Kidney tubule cell (primary cell): Measurements from ENCODE around the gene MYO15B.

ENCODE experiments used
- DNase-seq: peaks from one replicate; pipeline ENCODE4 v3.0.0-alpha.2; 2018; ENCODE audit warnings: low spot score

MYO15B gene

GRCh38 chr17:75639327-75639726 is 51.7 kb downstream of the MYO15B start:
- DNase-seq = peak; percentile 23

GRCh38 chr17:75639771-75640555 is 52.4 kb downstream of the MYO15B start:
- peak; percentile 50 for DNase-seq

GRCh38 chr17:75640556-75641119 is 53.0 kb downstream of the MYO15B start:
- DNase-seq = no peak

- DNase-seq = peak; percentile 69
Measured at GRCh38 chr17:75641343-75641742, 53.7 kb downstream of the MYO15B start.

- DNase-seq = peak; percentile 36
Measured at GRCh38 chr17:75642182-75642783, 54.7 kb downstream of the MYO15B start.

GRCh38 chr17:75642784-75643642 is 55.4 kb downstream of the MYO15B start:
- no peak for DNase-seq

GRCh38 chr17:75643643-75644017 is 56.0 kb downstream of the MYO15B start:
- DNase-seq = no peak

- DNase-seq = peak; percentile 98
Measured at GRCh38 chr17:75645501-75645888, 57.9 kb downstream of the MYO15B start.

GRCh38 chr17:75645889-75646637 is 58.5 kb downstream of the MYO15B start:
- peak; percentile 98 for DNase-seq

GRCh38 chr17:75646638-75646992 is 59.0 kb downstream of the MYO15B start:
- DNase-seq = no peak

- no peak for DNase-seq
Measured at GRCh38 chr17:75647061-75647460, 59.5 kb downstream of the MYO15B start.

GRCh38 chr17:75647921-75648320 is 60.3 kb downstream of the MYO15B start:
- DNase-seq = no peak

GRCh38 chr17:75649687-75650086 is 62.1 kb downstream of the MYO15B start:
- no peak for DNase-seq

GRCh38 chr17:75650874-75651273 is 63.3 kb downstream of the MYO15B start:
- DNase-seq = no peak

- no peak for DNase-seq
Measured at GRCh38 chr17:75652341-75652740, 64.7 kb downstream of the MYO15B start.

- peak; percentile 39 for DNase-seq
Measured at GRCh38 chr17:75652934-75653549, 65.4 kb downstream of the MYO15B start.

GRCh38 chr17:75654176-75654575 is 66.6 kb downstream of the MYO15B start:
- peak; percentile 18 for DNase-seq

GRCh38 chr17:75658237-75658636 is 70.6 kb downstream of the MYO15B start:
- DNase-seq = no peak

- no peak for DNase-seq
Measured at GRCh38 chr17:75661531-75661930, 73.9 kb downstream of the MYO15B start.

GRCh38 chr17:75662511-75662910 is 74.9 kb downstream of the MYO15B start:
- no peak for DNase-seq

GRCh38 chr17:75664099-75664549 is 76.5 kb downstream of the MYO15B start:
- DNase-seq = no peak
